NCI-H1092 treated with DMSO at 0.1 percent for 48 hours (cell line): ENCODE results near the gene ZNF100.
"Not testable (repeated sequence)": the region's sequence is repeated elsewhere in the genome, so short reads cannot be mapped to it uniquely, and the experiment has no call there.

ENCODE experiments used
- DNase-seq: peaks from one replicate; lab custom pipeline; 2025; lab: John Stamatoyannopoulos, UW

ZNF100 gene

GRCh38 chr19:21704320-21704719 lies 63.1 kb downstream of the ZNF100 start:
- no peak for DNase-seq

DNA sequence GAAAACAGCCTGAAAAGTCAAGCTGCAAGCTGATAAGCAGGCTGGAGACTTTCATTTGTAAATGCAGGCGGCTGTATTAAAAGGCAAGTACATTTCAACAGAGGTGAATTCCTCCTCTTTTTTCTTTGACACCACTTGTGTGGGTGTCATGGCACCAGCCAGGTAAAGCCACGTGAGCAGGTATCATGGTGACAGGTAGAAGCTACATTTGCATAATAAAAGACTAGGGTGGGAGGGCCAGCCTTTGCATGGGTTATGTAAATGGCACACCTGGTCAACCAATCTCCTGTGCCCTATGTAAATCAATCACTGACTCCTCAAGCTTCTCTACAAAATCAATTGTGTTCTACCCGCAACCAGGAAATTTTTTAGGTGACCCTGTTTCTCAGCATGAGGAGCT lies 68.2 kb downstream of the ZNF100 start:
- no peak for DNase-seq

DNA sequence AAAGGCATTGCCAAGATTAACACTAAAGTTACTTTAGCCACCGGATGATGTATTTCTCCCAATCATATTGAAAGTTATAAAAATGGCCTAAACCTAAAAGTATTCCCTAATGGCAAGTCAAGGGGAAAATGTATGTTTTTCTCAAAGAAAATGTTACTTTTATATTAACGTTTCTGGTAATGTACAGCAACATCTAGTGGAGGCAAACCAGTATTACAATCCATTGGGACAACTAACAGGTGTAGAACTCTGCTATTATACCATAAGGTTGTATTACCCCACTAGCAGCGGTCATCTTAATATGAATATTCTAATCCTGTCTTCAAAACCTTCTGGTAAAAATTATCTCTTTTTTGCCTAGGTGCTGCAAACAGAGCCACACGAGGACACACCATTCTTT lies 69.2 kb downstream of the ZNF100 start:
- peak; percentile 17 for DNase-seq

DNA sequence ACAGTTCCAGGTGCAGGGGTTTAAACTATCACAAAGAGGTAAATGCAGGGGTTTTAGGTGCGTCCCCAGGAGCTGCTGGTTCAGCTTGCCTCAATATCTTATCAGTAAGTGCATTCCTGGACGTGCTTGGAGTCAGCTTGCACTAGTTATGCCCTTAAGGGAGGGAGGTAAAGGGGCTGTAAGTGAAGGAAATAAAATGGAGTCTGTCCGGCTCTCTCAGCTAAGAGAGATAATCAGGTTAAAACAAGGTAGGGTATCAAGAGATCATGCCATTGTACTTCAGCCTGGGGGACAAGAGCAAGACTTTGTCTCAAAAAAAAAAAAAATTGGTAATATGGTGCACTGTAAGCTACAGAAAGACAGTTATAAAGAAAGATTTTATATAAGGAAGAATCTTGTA lies 69.7 kb downstream of the ZNF100 start:
- no peak for DNase-seq

DNA sequence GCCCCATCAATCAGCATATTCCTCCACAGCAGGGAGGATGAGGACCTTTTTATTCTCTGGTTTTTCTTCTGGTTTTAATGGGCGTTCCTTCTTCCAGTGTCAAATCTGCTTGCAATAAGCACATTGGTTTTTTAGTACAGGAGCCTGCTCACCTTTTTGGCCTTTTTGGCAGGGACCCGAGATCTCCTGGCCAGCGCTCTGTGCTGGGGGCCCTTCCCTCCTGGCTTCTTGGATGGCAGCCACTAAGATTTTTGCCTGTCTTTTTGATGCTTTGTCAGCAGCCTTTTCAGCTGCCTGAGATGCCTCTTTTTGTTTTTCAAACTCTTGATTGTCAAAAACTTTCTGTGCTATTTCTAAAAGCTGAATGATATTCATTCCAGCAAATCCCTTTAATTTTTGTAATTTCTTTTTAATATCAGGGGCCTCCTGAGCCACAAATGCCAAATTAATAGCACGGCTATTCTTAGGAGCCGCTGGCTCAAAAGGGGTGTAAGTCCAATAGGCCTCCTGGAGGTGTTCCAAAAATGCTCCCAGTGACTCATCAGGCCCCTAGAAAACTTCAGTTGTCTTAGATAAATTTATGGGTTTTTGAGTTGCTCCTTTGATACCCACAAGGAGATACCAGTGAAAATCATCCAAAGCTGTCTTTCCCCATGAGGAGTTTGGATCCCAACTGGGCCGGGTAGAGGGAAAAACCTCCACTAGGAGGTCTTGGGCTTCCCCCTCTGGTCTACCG lies 73.0 kb downstream of the ZNF100 start:
- no peak for DNase-seq

DNA sequence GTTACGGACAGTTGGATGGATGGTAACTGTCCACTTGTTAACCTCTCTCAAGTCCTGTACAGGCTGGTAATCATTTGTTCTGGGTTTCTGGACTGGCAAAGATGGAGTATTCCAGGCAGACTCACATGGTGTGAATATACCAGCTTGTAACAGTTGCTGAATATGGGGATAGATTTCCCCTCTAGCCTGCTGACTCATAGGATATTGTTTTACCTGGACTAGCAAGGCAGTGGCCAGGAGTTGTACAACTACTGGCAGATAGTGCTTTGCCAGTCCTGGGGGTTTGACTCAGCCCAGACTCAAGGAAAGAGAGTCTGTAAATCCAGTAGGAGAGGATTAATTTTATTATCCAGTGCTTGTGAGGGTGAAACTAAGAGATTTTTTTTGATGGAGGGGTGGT lies 74.0 kb downstream of the ZNF100 start:
- DNase-seq, result no peak

GRCh38 chr19:21691661-21692060 lies 75.7 kb downstream of the ZNF100 start:
- DNase-seq, result no peak

DNA sequence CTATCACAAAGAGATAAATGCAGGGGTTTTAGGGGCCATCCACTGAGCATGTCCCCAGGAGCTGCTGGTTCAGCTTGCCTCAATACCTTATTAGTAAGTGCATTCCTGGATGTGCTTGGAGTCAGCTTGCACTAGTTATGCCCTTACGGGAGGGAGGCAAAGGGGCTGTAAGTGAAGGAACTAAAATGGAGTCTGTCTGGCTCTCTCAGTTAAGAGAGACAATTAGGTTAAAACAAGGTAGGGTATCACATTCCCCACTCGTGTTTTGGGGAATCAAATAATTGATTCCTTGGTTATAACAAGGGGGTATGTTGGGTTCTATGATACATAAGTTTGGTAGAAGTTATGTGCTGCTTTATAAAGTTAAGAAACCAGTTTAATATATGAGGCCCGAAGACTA lies 78.9 kb downstream of the ZNF100 start:
- no peak for DNase-seq

DNA sequence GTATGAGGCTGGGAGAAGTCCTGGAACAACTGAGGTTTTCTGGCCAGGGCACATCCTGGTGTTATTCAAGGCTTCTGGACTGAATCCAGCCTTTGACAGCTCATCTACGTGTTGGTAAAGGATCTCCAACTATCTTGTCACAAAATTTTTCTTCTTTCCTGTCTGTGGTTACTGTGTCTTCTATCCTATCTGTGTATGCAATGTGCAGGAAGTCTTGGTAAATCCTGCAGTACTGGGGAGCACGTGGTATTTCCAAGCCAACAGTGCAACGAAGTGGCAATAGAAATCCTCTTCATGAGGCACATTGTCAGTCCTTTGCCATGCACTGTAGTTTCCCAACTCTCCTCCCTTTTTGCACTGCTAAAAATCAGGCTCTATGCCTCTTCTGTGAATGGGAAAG lies 86.7 kb downstream of the ZNF100 start:
- no peak for DNase-seq

- no peak for DNase-seq
These were observed 87.4 kb downstream of the ZNF100 start for GRCh38 chr19:21680026-21680425.

GRCh38 chr19:21677696-21678418 lies 89.5 kb downstream of the ZNF100 start:
- no peak for DNase-seq

DNA sequence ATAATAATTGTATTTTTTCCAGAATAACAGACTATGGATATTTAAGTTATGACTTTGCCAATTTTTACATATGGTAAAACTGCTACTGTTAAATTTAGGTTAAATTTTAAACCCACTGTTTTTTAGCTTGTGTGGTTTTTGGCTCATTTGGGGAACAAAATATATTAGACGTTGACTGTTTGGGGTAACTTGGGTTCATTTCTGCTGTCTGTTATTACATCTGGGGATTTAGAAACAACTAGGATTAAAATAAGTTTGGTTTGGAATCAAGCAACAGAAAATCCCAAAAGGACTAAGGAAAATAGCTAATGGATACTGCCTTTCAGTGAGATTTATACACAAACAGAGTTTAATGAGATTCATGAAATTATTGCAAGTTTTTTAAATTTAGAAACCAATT lies 92.9 kb downstream of the ZNF100 start:
- no peak for DNase-seq

- not testable (repeated sequence) for DNase-seq
These were observed 93.9 kb downstream of the ZNF100 start for GRCh38 chr19:21673479-21673878.
